Fibroblast of villous mesenchyme (primary cell): ENCODE measurements around the gene AHNAK2. TPM values are rescaled to one million over a fixed set of nuclear protein-coding genes. Genes with fewer than 3 reads are reported as not detected.
"Not testable (repeated sequence)": the region's sequence is repeated elsewhere in the genome, so short reads cannot be mapped to it uniquely, and the experiment has no call there.

ENCODE experiments used
- DNase-seq: peaks from one replicate; pipeline ENCODE4 v3.0.0-alpha.2; 2010; ENCODE audit warnings: low read depth
- H3K4me3 ChIP-seq: 2 replicates; pipeline ENCODE4 v1.5.1; 2011; ENCODE audit warnings: low read depth, mild to moderate bottlenecking, low read length
- CTCF ChIP-seq: IDR thresholded peaks from 2 replicates; pipeline ENCODE4 v1.5.1; 2012; ENCODE audit warnings: low read depth, mild to moderate bottlenecking, low read length; ENCODE audit not compliant: insufficient read depth
- total RNA-seq: library from RNA; depleted of rRNA; stranded (reverse); fragments of >200 nt; gene quantifications from 2 replicates; pipeline ENCODE4 v1.2.3, GENCODE V29; 2012

The AHNAK2 gene
- total RNA-seq, 1 donor = 32.4 TPM

GRCh38 chr14:104924421-104925213 is 53.6 kb downstream of the AHNAK2 start, which contains the start of gene PLD4:
Gene PLD4 (plus strand): TSS chr14:104924879. CDS start chr14:104927141, 2,262 bp downstream.
- no peak for DNase-seq
- TF ChIP-seq CTCF = no peak
- no peak within 1 kb of the TSS for H3K4me3 ChIP-seq

- no peak for TF ChIP-seq CTCF
- no peak for DNase-seq
- no peak overlapping the region for H3K4me3 ChIP-seq
These were observed 54.3 kb downstream of the AHNAK2 start for GRCh38 chr14:104923640-104924420.

- H3K4me3 ChIP-seq = no peak overlapping the region
- TF ChIP-seq CTCF = no peak
- no peak for DNase-seq
These were observed 58.2 kb downstream of the AHNAK2 start for GRCh38 chr14:104919993-104920315.

GRCh38 chr14:104919152-104919992 is 58.8 kb downstream of the AHNAK2 start:
- DNase-seq, H3K4me3 ChIP-seq: not testable (repeated sequence)

GRCh38 chr14:104917993-104918392 is 60.2 kb downstream of the AHNAK2 start:
- no peak for TF ChIP-seq CTCF
- no peak overlapping the region for H3K4me3 ChIP-seq
- peak; percentile 18 for DNase-seq

- H3K4me3 ChIP-seq = no peak overlapping the region
- DNase-seq = no peak
- no peak for TF ChIP-seq CTCF
These were observed 61.1 kb downstream of the AHNAK2 start for GRCh38 chr14:104917116-104917515.

GRCh38 chr14:104913435-104913834 is 64.7 kb downstream of the AHNAK2 start:
- DNase-seq = no peak
- no peak overlapping the region for H3K4me3 ChIP-seq
- no peak for TF ChIP-seq CTCF
